Measurements from ENCODE around the gene SECISBP2. TPM values are rescaled to one million over a fixed set of nuclear protein-coding genes. Genes with fewer than 3 reads are reported as not detected.

The SECISBP2 gene
- total RNA-seq, 1 experiment from 2014 or later = 15.7 TPM

DNA sequence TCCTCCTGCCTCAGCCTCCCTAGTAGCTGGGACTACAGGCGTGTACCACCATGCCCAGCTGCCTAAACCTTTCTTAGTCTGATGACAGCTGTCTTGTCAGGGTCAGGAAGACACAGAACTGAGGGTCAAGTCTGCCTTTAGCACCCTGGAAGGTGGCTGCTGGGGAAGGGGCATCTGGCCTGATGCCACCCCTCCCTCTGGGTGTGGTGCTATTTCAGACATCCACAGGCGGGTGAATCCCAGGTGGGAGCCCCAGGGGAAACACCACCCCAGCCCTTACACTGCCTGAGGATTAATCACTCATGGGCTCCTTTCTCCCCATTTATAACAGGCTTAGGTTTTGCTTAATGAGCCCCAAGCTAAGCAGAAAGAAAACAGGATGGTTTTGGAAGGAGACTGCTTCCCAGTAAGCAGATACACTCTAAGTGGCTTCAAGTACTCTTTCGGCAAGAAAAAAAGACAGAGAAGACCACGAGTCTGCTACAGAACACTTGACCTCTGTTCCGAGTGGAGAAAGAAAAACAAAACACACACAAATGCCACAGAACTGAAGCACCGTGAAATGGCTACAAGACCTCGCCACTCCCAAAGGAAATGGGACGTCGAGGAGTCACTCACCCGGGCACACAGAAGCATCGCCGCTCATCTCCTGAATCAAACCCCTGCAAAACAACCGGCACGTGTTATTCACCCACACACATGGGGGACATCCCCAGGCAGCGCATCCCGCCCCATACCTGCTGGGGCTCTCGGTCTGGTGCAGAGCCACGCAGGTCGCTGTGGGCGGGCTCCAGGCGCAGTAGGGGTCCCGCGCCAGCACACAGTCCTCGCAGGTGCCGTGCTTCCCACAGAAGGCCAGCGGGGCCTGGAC, 62.4 kb downstream of the SECISBP2 start:
- no peaks in the 10 kb centered on the region for H3K79me2 ChIP-seq (ENCODE audit: low read length)
- no peak overlapping the region for H2AFZ ChIP-seq (ENCODE audit: low read length)
- TF ChIP-seq CTCF (conservative IDR thresholded peaks at IDR 0.05; ENCODE audit: low read depth, low read length) = no peak
- no peak for TF ChIP-seq EZH2 (IDR thresholded peaks at IDR 0.05; ENCODE audit: low read length, unreplicated experiment)
- TF ChIP-seq EZH2phosphoT487 (IDR thresholded peaks at IDR 0.05; ENCODE audit: borderline replicate concordance, low read length) = no peak
- H3K36me3 ChIP-seq (ENCODE audit: low read depth, low read length) = no peaks in the 10 kb centered on the region
- no peak overlapping the region for H3K9ac ChIP-seq (ENCODE audit: low read length)
- DNase-seq = no peak
- no TSS peak for BruUV-seq (replicated peaks)
- no peaks in the 10 kb centered on the region for H3K27me3 ChIP-seq (ENCODE audit: low read length)
- H4K20me1 ChIP-seq (ENCODE audit: low read length) = no peaks in the 10 kb centered on the region
- H3K27ac ChIP-seq (ENCODE audit: low read length) = no peak overlapping the region
- POLR2A ChIA-PET (ENCODE audit: unreplicated experiment) = no interaction called here
- H3K9me3 ChIP-seq (ENCODE audit: low read length) = no peaks in the 10 kb centered on the region
- no peaks in the 10 kb centered on the region for H3K9me2 ChIP-seq (replicated peaks; ENCODE audit: low read length)
- no peak overlapping the region for H3K4me2 ChIP-seq (ENCODE audit: low read length)
- CTCF ChIA-PET = no interaction called here
- no peak for ATAC-seq
- no peaks in the 10 kb centered on the region for H3K4me1 ChIP-seq (ENCODE audit: insufficient read depth, low read length)
- no peak overlapping the region for H3K4me3 ChIP-seq (ENCODE audit: low read length)
- H3F3A ChIP-seq (ENCODE audit: low read length, unreplicated experiment) = no peaks in the 10 kb centered on the region
- intact Hi-C loops (cut with micrococcal nuclease) = no loop called here

- CTCF ChIA-PET = no interaction called here
- intact Hi-C loops (cut with micrococcal nuclease) = no loop called here
- Histone ChIP-seq H3K27ac (ENCODE audit: low read length) (no peak overlapping the region), H3F3A (ENCODE audit: low read length, unreplicated experiment) (no peaks in the 10 kb centered on the region), H3K4me2 (ENCODE audit: low read length) (no peak overlapping the region), H3K4me1 (ENCODE audit: insufficient read depth, low read length) (no peaks in the 10 kb centered on the region), H3K4me3 (ENCODE audit: low read length) (no peak overlapping the region), H3K9me2 (replicated peaks; ENCODE audit: low read length) (no peaks in the 10 kb centered on the region), H3K9me3 (ENCODE audit: low read length) (no peaks in the 10 kb centered on the region), H4K20me1 (ENCODE audit: low read length) (no peaks in the 10 kb centered on the region), H3K36me3 (ENCODE audit: low read depth, low read length) (no peaks in the 10 kb centered on the region), H2AFZ (ENCODE audit: low read length) (no peak overlapping the region), H3K9ac (ENCODE audit: low read length) (no peak overlapping the region), H3K79me2 (ENCODE audit: low read length) (no peaks in the 10 kb centered on the region), H3K27me3 (ENCODE audit: low read length) (no peaks in the 10 kb centered on the region)
- POLR2A ChIA-PET (ENCODE audit: unreplicated experiment) = no interaction called here
- no peak for ATAC-seq
- no TSS peak for BruUV-seq (replicated peaks)
- no peak for TF ChIP-seq EZH2 (IDR thresholded peaks at IDR 0.05; ENCODE audit: low read length, unreplicated experiment)
- no peak for TF ChIP-seq CTCF (conservative IDR thresholded peaks at IDR 0.05; ENCODE audit: low read depth, low read length)
- no peak for TF ChIP-seq EZH2phosphoT487 (IDR thresholded peaks at IDR 0.05; ENCODE audit: borderline replicate concordance, low read length)
- DNase-seq = no peak
Observed at GRCh38 chr9:89381308-89381609, 63.0 kb downstream of the SECISBP2 start.

All from PC-3 (cell line).